CD4-positive, CD25-positive, alpha-beta regulatory T cell (primary cell): ENCODE data around the gene PLCD3. TPM values are rescaled to one million over a fixed set of nuclear protein-coding genes. Genes with fewer than 3 reads are reported as not detected.

ENCODE experiments used
- ATAC-seq, 2 donors: fragments of 150-1000 bp; cut with Tn5 transposase; one replicate each; pipeline ENCODE4 v1.10.0; 2021; ENCODE audit warnings: low read depth in 2 of 2, moderate number of reproducible peaks in 2 of 2, moderate library complexity in 1 of 2
- DNase-seq, 3 donors: peaks; one replicate each; pipeline versions ENCODE4 v3.0.0 to v3.0.0-alpha.2; 2012 to 2022; ENCODE audit warnings: mixed read lengths in 1 of 3
- H3K27ac ChIP-seq: one replicate; pipeline ENCODE4 v1.7.0; 2013; ENCODE audit warnings: mild to moderate bottlenecking, low read length; ENCODE audit not compliant: insufficient read depth, poor library complexity, severe bottlenecking
- H3K27me3 ChIP-seq: one replicate; pipeline ENCODE4 v1.7.0; 2013; ENCODE audit warnings: low read length; ENCODE audit not compliant: control insufficient read depth, insufficient read depth
- H3K36me3 ChIP-seq: one replicate; pipeline ENCODE4 v1.7.0; 2013; ENCODE audit warnings: mild to moderate bottlenecking, low read length, moderate library complexity; ENCODE audit not compliant: control insufficient read depth, insufficient read depth
- H3K4me1 ChIP-seq: 2 replicates; pipeline ENCODE4 v1.7.0; 2013; ENCODE audit warnings: mild to moderate bottlenecking, low read length; ENCODE audit not compliant: insufficient read depth, control insufficient read depth, poor library complexity, severe bottlenecking
- H3K4me3 ChIP-seq: one replicate; pipeline ENCODE4 v1.7.0; 2013; ENCODE audit warnings: low read depth, mild to moderate bottlenecking, low read length, moderate library complexity
- H3K9me3 ChIP-seq, 2 experiments: 1 replicate in 1 of 2; 2 replicates in 1 of 2; pipeline ENCODE4 v1.7.0; 2013; ENCODE audit warnings: low read length in 2 of 2, mild to moderate bottlenecking in 1 of 2, moderate library complexity in 1 of 2; ENCODE audit not compliant: control insufficient read depth in 2 of 2
- H3K27ac Mint-ChIP-seq, 3 donors: one replicate each; pipeline ENCODE4 v1.8.0; 2020 to 2022; ENCODE audit warnings: mild to moderate bottlenecking in 3 of 3, mixed read lengths in 3 of 3, moderate library complexity in 2 of 3
- H3K27me3 Mint-ChIP-seq: one replicate; pipeline ENCODE4 v1.8.0; 2022; ENCODE audit warnings: mild to moderate bottlenecking, mixed read lengths
- H3K36me3 Mint-ChIP-seq: one replicate; pipeline ENCODE4 v1.8.0; 2020; ENCODE audit warnings: mixed read lengths
- H3K4me1 Mint-ChIP-seq, 4 donors: one replicate each; pipeline ENCODE4 v1.8.0; 2020 to 2022; ENCODE audit warnings: mixed read lengths in 4 of 4, mild to moderate bottlenecking in 1 of 4
- H3K4me3 Mint-ChIP-seq, 4 donors: one replicate each; pipeline ENCODE4 v1.8.0; 2020 to 2022; ENCODE audit warnings: mild to moderate bottlenecking in 4 of 4, mixed read lengths in 4 of 4, moderate library complexity in 3 of 4
- H3K9me3 Mint-ChIP-seq, 7 donors: one replicate each; pipeline ENCODE4 v1.8.0; 2020 to 2022; ENCODE audit warnings: mixed read lengths in 7 of 7, mild to moderate bottlenecking in 3 of 7, moderate library complexity in 2 of 7
- polyA plus RNA-seq, 4 donors: library from polyadenylated mRNA; unstranded; fragments of 300-500 nt; fragmentation: Illumina TruSeq; gene quantifications; one replicate each; pipeline ENCODE4 v1.2.3, GENCODE V29; 2021
- total RNA-seq: library from RNA; stranded (reverse); gene quantifications from one replicate; pipeline ENCODE4 v1.2.3, GENCODE V29; 2022

PLCD3 gene
- total and polyA plus RNA-seq, 5 donors from 2014 or later = 0.15 to 5.5 (median 0.50) TPM

- Mint-ChIP-seq H3K36me3 (no peaks in the 10 kb centered on the region), H3K4me1 (peaks cover 6 to 38% (median 18%) of the 10 kb centered on the region in 4 donors), H3K27me3 (peaks cover 10% of the 10 kb centered on the region), H3K9me3 (peaks cover 0 to 1% (median 0%) of the 10 kb centered on the region in 7 donors), H3K4me3 (peak overlapping the region in 3 of 4 donors; percentile 91 to 97 (median 91)), H3K27ac (peak overlapping the region in 2 of 3 donors; percentile 73 to 81)
- ATAC-seq (no peak), DNase-seq (no peak)
- Histone ChIP-seq H3K4me3 (no peak overlapping the region), H3K36me3 (no peaks in the 10 kb centered on the region), H3K9me3 (no peaks in the 10 kb centered on the region), H3K27ac (no peak overlapping the region), H3K4me1 (peaks cover 16% of the 10 kb centered on the region), H3K27me3 (no peaks in the 10 kb centered on the region)
Measured at GRCh38 chr17:45136846-45137560, 4.7 kb upstream of the PLCD3 start.

- Histone ChIP-seq H3K4me1 (peaks cover 22% of the 10 kb centered on the region), H3K27me3 (no peaks in the 10 kb centered on the region), H3K36me3 (no peaks in the 10 kb centered on the region), H3K4me3 (peak overlapping the region; percentile 67), H3K9me3 (no peaks in the 10 kb centered on the region), H3K27ac (peak overlapping the region; percentile 77)
- Mint-ChIP-seq H3K36me3 (no peaks in the 10 kb centered on the region), H3K4me1 (peaks cover 6 to 32% (median 16%) of the 10 kb centered on the region in 4 donors), H3K9me3 (peaks cover 0 to 1% (median 0%) of the 10 kb centered on the region in 7 donors), H3K27ac (peak overlapping the region; percentile 81 to 88 (median 87)), H3K27me3 (peaks cover 14% of the 10 kb centered on the region), H3K4me3 (peak overlapping the region; percentile 89 to 97 (median 91))
- DNase-seq = no peak
- ATAC-seq = no peak
Measured at GRCh38 chr17:45135978-45136791, 3.9 kb upstream of the PLCD3 start.

- ATAC-seq (peak; percentile 89), DNase-seq (peak; percentile 93 to 97 (median 97))
- H3K4me3 ChIP-seq = peak within 1 kb of the TSS; percentile 67
- peaks cover 5 to 29% (median 15%) of the 10 kb centered on the region in 4 donors for H3K4me1 Mint-ChIP-seq
- H3K27ac ChIP-seq = peak within 1 kb of the TSS; percentile 77
- peaks cover 14% of the 10 kb centered on the region for H3K27me3 Mint-ChIP-seq
- no peaks in the 10 kb centered on the region for H3K27me3 ChIP-seq
- no peaks in the 10 kb centered on the region for H3K36me3 ChIP-seq
- H3K9me3 ChIP-seq = no peaks in the 10 kb centered on the region
- peak within 1 kb of the TSS; percentile 89 to 97 (median 91) for H3K4me3 Mint-ChIP-seq
- H3K36me3 Mint-ChIP-seq = no peaks in the 10 kb centered on the region
- H3K4me1 ChIP-seq = peaks cover 22% of the 10 kb centered on the region
- peak within 1 kb of the TSS; percentile 81 to 88 (median 87) for H3K27ac Mint-ChIP-seq
- H3K9me3 Mint-ChIP-seq = peaks cover 0 to 1% (median 0%) of the 10 kb centered on the region in 7 donors
Measured at GRCh38 chr17:45135192-45135977, 3.1 kb upstream of the PLCD3 start, which contains the start of gene ACBD4. TSS of gene ACBD4 (plus strand) at chr17:45135687. CDS start at chr17:45136145, 458 bp downstream.

GRCh38 chr17:45132572-45133463 lies 503 bp upstream of the PLCD3 start:
- peak overlapping the region; percentile 93 to 98 (median 94) for H3K4me3 Mint-ChIP-seq
- H3K4me1 Mint-ChIP-seq = peaks cover 5 to 26% (median 15%) of the 10 kb centered on the region in 4 donors
- no peaks in the 10 kb centered on the region for H3K9me3 ChIP-seq
- peaks cover 14% of the 10 kb centered on the region for H3K27me3 Mint-ChIP-seq
- peaks cover 0 to 1% (median 0%) of the 10 kb centered on the region in 7 donors for H3K9me3 Mint-ChIP-seq
- H3K36me3 ChIP-seq = no peaks in the 10 kb centered on the region
- ATAC-seq = peak; percentile 16 to 25
- DNase-seq = peak; percentile 67 to 79 (median 72)
- no peaks in the 10 kb centered on the region for H3K27me3 ChIP-seq
- H3K4me1 ChIP-seq = peaks cover 22% of the 10 kb centered on the region
- peak overlapping the region; percentile 57 for H3K4me3 ChIP-seq
- peak overlapping the region; percentile 91 for H3K27ac ChIP-seq
- no peaks in the 10 kb centered on the region for H3K36me3 Mint-ChIP-seq
- H3K27ac Mint-ChIP-seq = peak overlapping the region in 2 of 3 donors; percentile 94 to 95

- H3K27me3 Mint-ChIP-seq = peaks cover 14% of the 10 kb centered on the region
- DNase-seq = peak; percentile 30 to 36 (median 33)
- no peak overlapping the region for H3K4me3 ChIP-seq
- peak overlapping the region in 1 of 3 donors; percentile 73 for H3K27ac Mint-ChIP-seq
- no peak for ATAC-seq
- H3K9me3 ChIP-seq = no peaks in the 10 kb centered on the region
- H3K4me3 Mint-ChIP-seq = peak overlapping the region; percentile 75 to 85 (median 80)
- no peaks in the 10 kb centered on the region for H3K27me3 ChIP-seq
- no peaks in the 10 kb centered on the region for H3K36me3 Mint-ChIP-seq
- peaks cover 5 to 24% (median 15%) of the 10 kb centered on the region in 4 donors for H3K4me1 Mint-ChIP-seq
- peak overlapping the region; percentile 91 for H3K27ac ChIP-seq
- peaks cover 0 to 1% (median 0%) of the 10 kb centered on the region in 7 donors for H3K9me3 Mint-ChIP-seq
- H3K4me1 ChIP-seq = peaks cover 21% of the 10 kb centered on the region
- no peaks in the 10 kb centered on the region for H3K36me3 ChIP-seq
Measured at GRCh38 chr17:45131616-45132319, 547 bp downstream of the PLCD3 start.

GRCh38 chr17:45130681-45131615 lies 1.4 kb downstream of the PLCD3 start:
- Histone ChIP-seq H3K4me1 (peaks cover 13% of the 10 kb centered on the region), H3K27ac (no peak overlapping the region), H3K36me3 (no peaks in the 10 kb centered on the region), H3K27me3 (no peaks in the 10 kb centered on the region), H3K9me3 (no peaks in the 10 kb centered on the region), H3K4me3 (no peak overlapping the region)
- H3K27me3 Mint-ChIP-seq = peaks cover 14% of the 10 kb centered on the region
- H3K9me3 Mint-ChIP-seq = peaks cover 0 to 1% (median 0%) of the 10 kb centered on the region in 7 donors
- peak overlapping the region; percentile 75 to 85 (median 80) for H3K4me3 Mint-ChIP-seq
- no peak for DNase-seq
- no peak for ATAC-seq
- peak overlapping the region in 1 of 3 donors; percentile 73 for H3K27ac Mint-ChIP-seq
- no peaks in the 10 kb centered on the region for H3K36me3 Mint-ChIP-seq
- H3K4me1 Mint-ChIP-seq = peaks cover 5 to 18% (median 11%) of the 10 kb centered on the region in 4 donors
